ENCODE data around the gene HES4. TPM values are rescaled to one million over a fixed set of nuclear protein-coding genes. Genes with fewer than 3 reads are reported as not detected.

HES4 gene
- total RNA-seq, 4 donors from 2014 or later = 12.7 to 34.8 (median 31.6) TPM

DNA sequence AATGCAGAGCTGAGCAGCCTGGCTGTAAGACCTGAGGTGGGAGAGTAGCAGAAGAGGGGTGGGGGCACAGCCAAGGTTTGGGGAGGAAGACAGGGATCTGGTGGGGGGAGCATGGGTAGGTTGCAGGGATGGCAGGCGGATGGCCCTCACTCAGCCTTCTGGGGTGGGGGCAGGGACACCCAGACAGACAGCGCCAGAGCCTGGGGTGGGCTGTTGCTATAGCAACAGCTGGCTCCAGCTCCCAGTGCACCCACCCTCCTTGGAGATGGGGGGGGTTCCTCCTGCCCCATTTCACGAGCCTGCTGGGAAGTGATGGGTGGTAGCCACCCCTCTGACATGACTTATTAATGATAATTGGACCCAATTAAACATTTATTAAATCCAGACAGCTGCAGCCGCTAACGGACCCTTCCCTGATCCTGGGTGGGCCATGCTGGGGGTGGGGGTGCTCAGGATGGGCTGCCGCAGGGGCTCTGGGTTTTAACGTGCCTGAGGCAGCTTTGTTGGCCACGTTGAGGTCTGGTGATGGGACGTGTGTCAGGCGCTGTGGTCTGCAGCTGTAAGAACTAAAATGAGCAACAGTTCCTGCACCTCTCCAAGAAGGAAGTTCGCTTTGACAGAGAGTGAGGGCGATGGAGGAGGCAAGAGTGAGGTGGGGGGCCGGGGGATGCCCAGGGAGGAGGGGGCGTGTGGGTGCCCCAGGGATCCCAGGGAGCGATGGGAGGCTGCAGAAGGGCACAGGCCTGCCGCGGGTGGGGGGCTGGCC, 39.4 kb upstream of the HES4 start:
- peaks cover 41% of the 10 kb centered on the region for H3K4me1 ChIP-seq
- WGBS = 59% methylated on average over 16 of the region's 17 CpGs
- H3K27ac ChIP-seq = no peak overlapping the region
- DNase-seq (ENCODE audit: low spot score in 2 of 2) = no peak
- TF ChIP-seq CTCF (IDR thresholded peaks at IDR 0.05) = no peak
- no peak for TF ChIP-seq POLR2AphosphoS5 (IDR thresholded peaks at IDR 0.05)
- no peak for TF ChIP-seq POLR2A (IDR thresholded peaks at IDR 0.05)
- no peak for TF ChIP-seq EP300 (IDR thresholded peaks at IDR 0.05)
- H3K36me3 ChIP-seq = peaks cover 15% of the 10 kb centered on the region
- no peak overlapping the region for H3K4me3 ChIP-seq
- peaks cover 33% of the 10 kb centered on the region for H3K27me3 ChIP-seq
- H3K9me3 ChIP-seq = no peaks in the 10 kb centered on the region

DNA sequence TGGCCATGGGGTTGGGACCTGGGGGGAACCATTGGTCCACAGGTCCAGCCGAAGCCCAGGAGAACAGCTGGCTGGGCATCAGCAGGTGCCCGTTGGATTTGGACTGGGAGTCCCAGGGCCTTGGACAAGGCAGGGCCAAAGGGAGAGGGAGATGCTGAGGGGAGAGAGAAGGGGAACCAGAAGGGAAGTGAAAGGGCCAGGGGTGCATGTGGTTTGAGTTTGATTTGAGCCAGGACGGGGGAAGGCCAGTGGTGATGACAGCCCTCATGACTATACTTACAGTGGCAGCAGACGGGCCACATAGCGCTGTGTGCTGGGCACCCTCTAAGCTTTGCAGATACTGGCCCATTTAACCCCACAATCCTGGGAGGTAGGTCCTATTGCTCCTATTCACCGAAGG, 38.8 kb upstream of the HES4 start:
- TF ChIP-seq CTCF (IDR thresholded peaks at IDR 0.05) (no peak), POLR2A (IDR thresholded peaks at IDR 0.05) (no peak), POLR2AphosphoS5 (IDR thresholded peaks at IDR 0.05) (no peak)
- WGBS = 78% methylated on average over 6 of the region's 6 CpGs
- H3K36me3 ChIP-seq = peaks cover 8% of the 10 kb centered on the region
- no peak overlapping the region for H3K27ac ChIP-seq
- DNase-seq (ENCODE audit: low spot score in 2 of 2) = no peak
- peaks cover 48% of the 10 kb centered on the region for H3K4me1 ChIP-seq
- no peak overlapping the region for H3K4me3 ChIP-seq
- H3K27me3 ChIP-seq = peaks cover 40% of the 10 kb centered on the region
- H3K9me3 ChIP-seq = no peaks in the 10 kb centered on the region

DNA sequence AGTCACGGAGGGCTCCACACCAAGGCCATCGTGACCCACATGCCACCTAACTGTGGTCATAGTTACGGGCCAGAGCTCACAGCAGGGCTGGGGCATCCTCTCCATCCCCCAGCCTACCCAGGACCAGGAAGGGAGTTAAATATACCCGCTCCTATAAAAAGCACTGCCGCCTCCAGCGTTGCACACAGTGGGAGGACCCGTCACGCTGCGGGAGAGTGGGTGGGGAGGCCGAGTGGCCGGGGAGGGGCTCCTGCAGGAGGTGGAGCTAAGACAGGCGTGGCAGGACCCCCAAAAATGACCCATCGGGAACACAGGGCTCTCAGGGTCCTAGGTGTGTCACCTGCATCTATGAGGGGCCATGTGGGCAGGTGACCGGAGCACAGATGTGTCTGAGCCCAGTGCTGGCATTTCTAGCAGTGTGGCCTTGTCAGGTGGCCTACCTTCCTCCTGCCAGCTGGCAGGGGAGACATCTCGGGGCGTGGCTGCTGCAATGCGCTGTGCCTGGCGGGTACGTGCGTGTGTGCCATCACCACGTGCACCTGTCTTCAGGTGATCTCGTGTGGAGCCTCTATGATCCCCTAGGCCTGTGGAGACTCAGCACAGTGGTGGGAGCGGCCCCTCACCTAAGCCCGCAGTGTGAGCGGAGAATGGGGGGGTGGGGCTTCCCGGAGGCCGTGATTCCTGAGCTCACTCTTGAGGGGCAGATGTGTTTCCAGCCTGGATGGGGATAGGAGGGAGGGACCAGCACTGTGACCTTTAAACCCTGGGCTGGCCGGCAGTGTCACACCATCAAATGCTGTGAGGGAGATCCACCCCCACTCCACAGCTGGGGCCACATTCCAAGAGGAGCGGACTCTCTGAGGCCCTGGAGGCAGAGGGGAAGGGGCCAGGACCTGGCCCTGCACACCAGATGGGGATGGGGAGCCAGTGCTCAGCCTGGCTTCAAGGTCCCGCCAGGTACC, 37.8 kb upstream of the HES4 start:
- no peak for DNase-seq (ENCODE audit: low spot score in 2 of 2)
- no peaks in the 10 kb centered on the region for H3K36me3 ChIP-seq
- WGBS = 56% methylated on average over 11 of the region's 30 CpGs
- TF ChIP-seq POLR2A (IDR thresholded peaks at IDR 0.05) = no peak
- TF ChIP-seq POLR2AphosphoS5 (IDR thresholded peaks at IDR 0.05) = no peak
- no peak for TF ChIP-seq EP300 (IDR thresholded peaks at IDR 0.05)
- TF ChIP-seq CTCF (IDR thresholded peaks at IDR 0.05) = no peak
- no peak overlapping the region for H3K27ac ChIP-seq
- H3K4me3 ChIP-seq = no peak overlapping the region
- H3K27me3 ChIP-seq = peaks cover 50% of the 10 kb centered on the region
- no peaks in the 10 kb centered on the region for H3K9me3 ChIP-seq
- H3K4me1 ChIP-seq = peaks cover 58% of the 10 kb centered on the region

DNA sequence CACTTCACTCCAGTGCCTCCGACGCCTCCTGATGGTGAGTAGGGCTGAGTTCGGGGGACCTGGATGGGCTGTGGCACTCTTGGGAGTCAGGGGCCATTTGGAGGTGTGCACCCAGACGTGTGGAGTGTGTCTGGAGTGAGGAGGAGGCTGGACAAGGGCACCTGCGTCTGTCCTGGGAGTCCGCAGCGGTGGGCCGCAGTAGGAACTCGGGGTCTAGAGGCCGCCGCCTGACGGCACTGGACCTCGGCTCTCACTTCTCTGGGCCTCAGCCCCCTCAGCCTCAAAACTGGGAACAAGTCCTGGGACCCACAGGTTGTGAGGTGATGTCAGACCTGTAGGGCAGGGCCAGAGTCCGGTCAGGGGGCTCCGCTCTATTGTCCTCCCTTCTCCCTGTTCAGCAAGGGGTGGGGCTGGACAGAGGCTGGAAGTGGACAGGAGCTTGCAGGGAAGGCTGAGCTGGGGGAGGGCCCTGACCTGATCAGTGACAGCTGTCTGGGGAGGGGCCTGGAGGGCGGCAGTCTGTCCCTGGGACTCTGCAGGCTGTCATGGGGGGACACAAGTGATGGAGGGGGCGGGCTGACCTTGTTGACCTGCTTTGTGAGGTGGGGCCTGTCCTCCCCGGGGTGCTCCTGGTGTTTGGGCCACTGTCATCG, 35.5 kb upstream of the HES4 start:
- Histone ChIP-seq H3K27me3 (peaks cover 58% of the 10 kb centered on the region), H3K4me1 (peaks cover 56% of the 10 kb centered on the region), H3K9me3 (no peaks in the 10 kb centered on the region), H3K4me3 (no peak overlapping the region), H3K36me3 (no peaks in the 10 kb centered on the region), H3K27ac (no peak overlapping the region)
- no peak for DNase-seq (ENCODE audit: low spot score in 2 of 2)
- 84% methylated on average over 4 of the region's 19 CpGs for WGBS
- TF ChIP-seq CTCF (IDR thresholded peaks at IDR 0.05) = no peak
- no peak for TF ChIP-seq POLR2A (IDR thresholded peaks at IDR 0.05)
- TF ChIP-seq POLR2AphosphoS5 (IDR thresholded peaks at IDR 0.05) = no peak
- no peak for TF ChIP-seq EP300 (IDR thresholded peaks at IDR 0.05)
